AG04449 (cell line): ENCODE results near the gene TMEM9.
"Not testable (repeated sequence)": the region's sequence is repeated elsewhere in the genome, so short reads cannot be mapped to it uniquely, and the experiment has no call there.

Experiments
- CTCF ChIA-PET: fragments of 350-600 bp; formaldehyde crosslinking; extraction: SDS; loops from one replicate; lab custom pipeline; 2021; ENCODE audit warnings: antibody characterized with exemption; lab: Yijun Ruan, JAX
- POLR2A ChIA-PET: fragments of 400-600, 350-600 bp; formaldehyde crosslinking; extraction: SDS; loops from one replicate; lab custom pipeline; 2020; ENCODE audit warnings: antibody characterized with exemption, inconsistent platforms; lab: Yijun Ruan, JAX
- DNase-seq: peaks from one replicate; pipeline ENCODE4 v3.0.0-alpha.2; 2010; ENCODE audit warnings: low read depth, low spot score
- H3K4me3 ChIP-seq: 2 replicates; pipeline ENCODE4 v1.5.1; 2011; ENCODE audit warnings: low read depth, mild to moderate bottlenecking, control low read depth, low read length
- CTCF ChIP-seq: IDR thresholded peaks from one replicate; pipeline ENCODE4 v1.5.1; 2011; ENCODE audit warnings: mild to moderate bottlenecking, moderate library complexity, low read length, control low read depth, inconsistent platforms; ENCODE audit not compliant: insufficient read depth; ENCODE audit errors: missing control alignments

The TMEM9 gene

GRCh38 chr1:201167041-201167991, 13.0 kb upstream of the TMEM9 start:
- ChIA-PET POLR2A (interaction anchor here (0.7 kb wide), 1 partner anchor 13 kb away, joined by 3 read pairs; the partner anchor contains the start of gene TMEM9), CTCF (interaction anchor here (1.0 to 9.3 kb wide), 5 partner anchors 12 to 180 kb away, joined by 3 to 68 read pairs (median 4); partner anchors contain the start of gene TMEM9)
- no peak for TF ChIP-seq CTCF
- DNase-seq: no peak
- no peak overlapping the region for H3K4me3 ChIP-seq

GRCh38 chr1:201164645-201165044, 10.4 kb upstream of the TMEM9 start:
- DNase-seq: no peak
- POLR2A ChIA-PET: no interaction called here
- CTCF ChIA-PET: interaction anchor here (9.3 kb wide), 1 partner anchor 12 kb away, joined by 68 read pairs; the partner anchor contains the start of gene TMEM9
- no peak overlapping the region for H3K4me3 ChIP-seq
- TF ChIP-seq CTCF: no peak

GRCh38 chr1:201163707-201164106, 9.4 kb upstream of the TMEM9 start:
- TF ChIP-seq CTCF: no peak
- no peak for DNase-seq
- no peak overlapping the region for H3K4me3 ChIP-seq
- CTCF ChIA-PET: interaction anchor here (9.3 kb wide), 1 partner anchor 11 kb away, joined by 68 read pairs; the partner anchor contains the start of gene TMEM9
- POLR2A ChIA-PET: no interaction called here

- CTCF ChIA-PET: interaction anchor here (9.3 kb wide), 1 partner anchor 10 kb away, joined by 68 read pairs; the partner anchor contains the start of gene TMEM9
- DNase-seq, H3K4me3 ChIP-seq, POLR2A ChIA-PET: not testable (repeated sequence)
These were observed 8.8 kb upstream of the TMEM9 start for GRCh38 chr1:201163036-201163435.

GRCh38 chr1:201157949-201158348, 3.7 kb upstream of the TMEM9 start:
- DNase-seq: no peak
- no peak for TF ChIP-seq CTCF
- ChIA-PET POLR2A (no interaction called here), CTCF (interaction anchor here (0.7 to 2.6 kb wide), 5 partner anchors 8 to 65 kb away, joined by 3 to 9 read pairs (median 4); no protein-coding TSS in a partner anchor)
- no peak overlapping the region for H3K4me3 ChIP-seq

GRCh38 chr1:201156819-201157218, 2.5 kb upstream of the TMEM9 start:
- ChIA-PET POLR2A (no interaction called here), CTCF (interaction anchor here (0.9 to 2.6 kb wide), 2 partner anchors 28 to 185 kb away, joined by 4 to 9 read pairs; no protein-coding TSS in a partner anchor)
- no peak for TF ChIP-seq CTCF
- DNase-seq: no peak
- no peak overlapping the region for H3K4me3 ChIP-seq
